Testis (tissue), 3 donors: ENCODE data around the gene RARRES2. TPM values are rescaled to one million over a fixed set of nuclear protein-coding genes. Genes with fewer than 3 reads are reported as not detected.

Experiments
- DNase-seq: peaks from one replicate; pipeline ENCODE4 v3.0.0-alpha.2; 2019
- H3K27ac ChIP-seq, 2 donors: fragments of 200-600 bp; sonication (generic); one replicate each; pipeline ENCODE4 v1.5.1; 2019
- H3K27me3 ChIP-seq: fragments of 200-600 bp; sonication (generic); one replicate; pipeline ENCODE4 v1.5.1; 2019
- H3K36me3 ChIP-seq: fragments of 200-600 bp; sonication (generic); one replicate; pipeline ENCODE4 v1.5.1; 2017; ENCODE audit warnings: low read depth; ENCODE audit errors: missing control alignments
- H3K4me1 ChIP-seq: fragments of 200-600 bp; sonication (generic); one replicate; pipeline ENCODE4 v1.5.1; 2019
- H3K4me3 ChIP-seq, 2 donors: fragments of 200-600 bp; sonication (generic); one replicate each; pipeline ENCODE4 v1.5.1; 2017 to 2019
- H3K9me3 ChIP-seq: fragments of 200-600 bp; sonication (generic); one replicate; pipeline ENCODE4 v1.5.1; 2017
- CTCF ChIP-seq, 3 experiments: fragments of 450-650 bp in 2 of 3; fragments of 200-600 bp in 1 of 3; sonication (generic) in 1 of 3; IDR thresholded peaks; one replicate each; pipeline ENCODE4 v1.5.1; 2016 to 2019; ENCODE audit warnings: antibody characterized with exemption in 3 of 3, mild to moderate bottlenecking in 2 of 3, moderate library complexity in 1 of 3
- POLR2A ChIP-seq: fragments of 450-650 bp; IDR thresholded peaks from one replicate; pipeline ENCODE4 v1.6.1; 2017; ENCODE audit warnings: antibody characterized with exemption, mild to moderate bottlenecking, moderate library complexity
- WGBS, 2 donors: methylation state at CpG; one replicate each; pipeline ENCODE4 v1.1.5; 2018; 5-methylcytosine and 5-hydroxymethylcytosine counted together
- intact Hi-C: fragments of 100-400 bp; cut with DNase I; formaldehyde crosslinking; loops from one replicate; pipeline ENCODE4 v1.15.1; 2023; ENCODE audit warnings: low total_unique reads
- polyA plus RNA-seq: library from polyadenylated mRNA; stranded (reverse); fragments of 350-450 nt; fragmentation: Illumina TruSeq; extraction: RNeasy Lipid Tissue Mini Kit (QIAGEN cat#74804); gene quantifications from one replicate; pipeline ENCODE4 v1.2.3, GENCODE V29; 2014; ENCODE audit warnings: low read depth, low replicate concordance; ENCODE audit not compliant: insufficient read depth
- total RNA-seq, 2 donors: library from RNA; depleted of rRNA; stranded (reverse); fragments of >200 nt; gene quantifications; one replicate each; pipeline ENCODE4 v1.2.3, GENCODE V29; 2016

The RARRES2 gene
- total and polyA plus RNA-seq, 3 donors from 2014 or later = 21.1 to 93.7 (median 58.8) TPM

GRCh38 chr7:150380463-150380862 is 39.0 kb upstream of the RARRES2 start:
- Histone ChIP-seq H3K27ac (no peak overlapping the region), H3K4me3 (no peak overlapping the region), H3K27me3 (no peaks in the 10 kb centered on the region), H3K4me1 (peaks cover 22% of the 10 kb centered on the region), H3K9me3 (no peaks in the 10 kb centered on the region), H3K36me3 (no peaks in the 10 kb centered on the region)
- DNase-seq = no peak
- intact Hi-C loops = no loop called here
- WGBS, 2 donors = 57 to 63% methylated on average over 11 of the region's 11 CpGs
- TF ChIP-seq POLR2A = no peak
- TF ChIP-seq CTCF (IDR thresholded peaks at IDR 0.05) = no peak

- Histone ChIP-seq H3K36me3 (no peaks in the 10 kb centered on the region), H3K27ac (peak overlapping the region; percentile 39 to 81), H3K4me3 (peak overlapping the region; percentile 78 to 89), H3K27me3 (no peaks in the 10 kb centered on the region), H3K9me3 (no peaks in the 10 kb centered on the region), H3K4me1 (peaks cover 22% of the 10 kb centered on the region)
- WGBS, 2 donors = 1 to 3% methylated on average over 29 to 42 of the region's 52 CpGs
- intact Hi-C loops = no loop called here
- TF ChIP-seq CTCF (IDR thresholded peaks at IDR 0.05) = no peak
- no peak for TF ChIP-seq POLR2A
- DNase-seq = no peak
Observed at GRCh38 chr7:150379441-150380379, 38.3 kb upstream of the RARRES2 start.

- H3K27ac ChIP-seq = peak within 1 kb of the TSS; percentile 75 to 81
- intact Hi-C loops = no loop called here
- H3K27me3 ChIP-seq = no peaks in the 10 kb centered on the region
- TF ChIP-seq POLR2A = peak; percentile 57
- TF ChIP-seq CTCF (IDR thresholded peaks at IDR 0.05) = no peak
- no peaks in the 10 kb centered on the region for H3K36me3 ChIP-seq
- H3K4me3 ChIP-seq = peak within 1 kb of the TSS; percentile 78 to 89
- peak; percentile 97 for DNase-seq
- 0% methylated on average over 14 of the region's 60 CpGs; no CpG with 5 or more reads in 1 of the 2 donors for WGBS, 2 donors
- peaks cover 18% of the 10 kb centered on the region for H3K4me1 ChIP-seq
- H3K9me3 ChIP-seq = no peaks in the 10 kb centered on the region
Observed at GRCh38 chr7:150378853-150379440, 37.5 kb upstream of the RARRES2 start, which contains the start of gene ZNF775. Gene ZNF775, plus strand, starts transcription at chr7:150379330. Its CDS starts 9,141 bp downstream, at chr7:150388471.

GRCh38 chr7:150378115-150378852 is 36.9 kb upstream of the RARRES2 start:
- Histone ChIP-seq H3K27me3 (no peaks in the 10 kb centered on the region), H3K9me3 (no peaks in the 10 kb centered on the region), H3K27ac (peak overlapping the region; percentile 75 to 81), H3K4me1 (peaks cover 20% of the 10 kb centered on the region), H3K36me3 (no peaks in the 10 kb centered on the region), H3K4me3 (peak overlapping the region; percentile 78 to 89)
- DNase-seq = no peak
- TF ChIP-seq POLR2A (no peak), CTCF (IDR thresholded peaks at IDR 0.05) (no peak)
- 7 to 9% methylated on average over 9 to 32 of the region's 32 CpGs for WGBS, 2 donors
- intact Hi-C loops = no loop called here
